SHP77 (cell line): ENCODE data around the gene PTPN2.

Experiments used
- DNase-seq, 2 experiments: peaks; one replicate each; lab custom pipeline; 2025; lab: John Stamatoyannopoulos, UW

PTPN2 gene

GRCh38 chr18:12745095-12745795 is 138.8 kb downstream of the PTPN2 start:
- no peak for DNase-seq

- DNase-seq: no peak
These were observed 139.9 kb downstream of the PTPN2 start for GRCh38 chr18:12744103-12744502.

GRCh38 chr18:12742453-12742852 is 141.6 kb downstream of the PTPN2 start:
- no peak for DNase-seq
